Measurements from ENCODE around the gene LRRC49.
"Not testable (repeated sequence)": the region's sequence is repeated elsewhere in the genome, so short reads cannot be mapped to it uniquely, and the experiment has no call there.

LRRC49 gene

GRCh38 chr15:70923311-70924080, 30.9 kb downstream of the LRRC49 start:
- no peak for DNase-seq (ENCODE audit: low spot score)

GRCh38 chr15:70926914-70927313, 34.3 kb downstream of the LRRC49 start:
- not testable (repeated sequence) for DNase-seq (ENCODE audit: low spot score)

GRCh38 chr15:70931821-70932220, 39.2 kb downstream of the LRRC49 start:
- DNase-seq (ENCODE audit: low spot score) = no peak

- no peak for DNase-seq (ENCODE audit: low spot score)
Measured at GRCh38 chr15:70932397-70932796, 39.8 kb downstream of the LRRC49 start.

- no peak for DNase-seq (ENCODE audit: low spot score)
Measured at GRCh38 chr15:70933411-70933810, 40.8 kb downstream of the LRRC49 start.

- DNase-seq (ENCODE audit: low spot score) = no peak
Measured at GRCh38 chr15:70935631-70936030, 43.0 kb downstream of the LRRC49 start.

- DNase-seq (ENCODE audit: low spot score) = no peak
Measured at GRCh38 chr15:70936326-70936725, 43.7 kb downstream of the LRRC49 start.

GRCh38 chr15:70943285-70943684, 50.7 kb downstream of the LRRC49 start:
- not testable (repeated sequence) for DNase-seq (ENCODE audit: low spot score)

- DNase-seq (ENCODE audit: low spot score) = no peak
Measured at GRCh38 chr15:70947351-70948335, 55.0 kb downstream of the LRRC49 start.

- no peak for DNase-seq (ENCODE audit: low spot score)
Measured at GRCh38 chr15:70950953-70951352, 58.3 kb downstream of the LRRC49 start.

- DNase-seq (ENCODE audit: low spot score) = no peak
Measured at GRCh38 chr15:70954171-70954570, 61.5 kb downstream of the LRRC49 start.

GRCh38 chr15:70954733-70955132, 62.1 kb downstream of the LRRC49 start:
- DNase-seq (ENCODE audit: low spot score) = no peak

GRCh38 chr15:70955151-70955550, 62.5 kb downstream of the LRRC49 start:
- DNase-seq (ENCODE audit: low spot score) = no peak

GRCh38 chr15:70956201-70956995, 63.8 kb downstream of the LRRC49 start:
- no peak for DNase-seq (ENCODE audit: low spot score)

- DNase-seq (ENCODE audit: low spot score) = no peak
Measured at GRCh38 chr15:70962084-70962483, 69.5 kb downstream of the LRRC49 start.

- no peak for DNase-seq (ENCODE audit: low spot score)
Measured at GRCh38 chr15:70963199-70963598, 70.6 kb downstream of the LRRC49 start.

- no peak for DNase-seq (ENCODE audit: low spot score)
Measured at GRCh38 chr15:70964058-70964457, 71.4 kb downstream of the LRRC49 start.

GRCh38 chr15:70964686-70965085, 72.1 kb downstream of the LRRC49 start:
- no peak for DNase-seq (ENCODE audit: low spot score)

- DNase-seq (ENCODE audit: low spot score) = no peak
Measured at GRCh38 chr15:70967646-70968045, 75.0 kb downstream of the LRRC49 start.

GRCh38 chr15:70974004-70974832, 81.6 kb downstream of the LRRC49 start:
- no peak for DNase-seq (ENCODE audit: low spot score)

- DNase-seq (ENCODE audit: low spot score) = no peak
Measured at GRCh38 chr15:70976851-70977250, 84.2 kb downstream of the LRRC49 start.
